B cell (primary cell): ENCODE measurements around the gene PTGES3. TPM values are rescaled to one million over a fixed set of nuclear protein-coding genes. Genes with fewer than 3 reads are reported as not detected.
A peak's percentile ranks its signal among the peaks of the same experiment; 100 is the strongest.

ENCODE experiments used
- ATAC-seq: fragments of 200-7000 bp; cut with Tn5 transposase; one replicate; pipeline ENCODE4 v1.10.0; 2021; ENCODE audit warnings: low read depth, mild to moderate bottlenecking, moderate number of reproducible peaks, moderate library complexity
- CTCF ChIA-PET: fragments of 350-600 bp; sonication (Branson Sonifier 250); formaldehyde crosslinking; loops from one replicate; lab custom pipeline; 2021; ENCODE audit warnings: antibody characterized with exemption, inconsistent platforms; lab: Charles Lee
- POLR2A ChIA-PET: fragments of 350-600 bp; sonication (Branson Sonifier 250); formaldehyde crosslinking; loops from one replicate; lab custom pipeline; 2021; ENCODE audit warnings: antibody characterized with exemption; lab: Charles Lee
- DNase-seq: peaks from one replicate; pipeline ENCODE4 v3.0.0; 2013
- H2AFZ ChIP-seq: 2 replicates; pipeline ENCODE4 v1.6.1; 2012; ENCODE audit warnings: mild to moderate bottlenecking, low read depth, low read length; ENCODE audit not compliant: insufficient read depth, poor library complexity, severe bottlenecking
- H3K27ac ChIP-seq, 2 donors: 1 replicate in 1 of 2; 2 replicates in 1 of 2; pipeline ENCODE4 v1.5.1; 2012 to 2013; ENCODE audit warnings: low read length in 2 of 2, mild to moderate bottlenecking in 2 of 2, moderate library complexity in 1 of 2
- H3K27me3 ChIP-seq, 4 experiments: fragments of 200-600 bp in 1 of 4; sonication (generic) in 1 of 4; replicated peaks in 1 of 4; 1 replicate in 2 of 4; 2 replicates in 2 of 4; pipeline versions ENCODE4 v1.6.1 to v1.7.0; 2013 to 2016; ENCODE audit warnings: low read length in 3 of 4, mild to moderate bottlenecking in 2 of 4, mixed read lengths in 1 of 4, moderate library complexity in 1 of 4; ENCODE audit not compliant: insufficient read depth in 4 of 4, control insufficient read depth in 3 of 4; ENCODE audit errors: control extremely low read depth in 1 of 4
- H3K36me3 ChIP-seq, 2 experiments: replicated peaks in 1 of 2; 1 replicate in 1 of 2; 2 replicates in 1 of 2; pipeline versions ENCODE4 v1.6.1 to v1.7.1; 2013; ENCODE audit warnings: low read length in 1 of 2; ENCODE audit not compliant: insufficient read depth in 2 of 2, control insufficient read depth in 1 of 2; ENCODE audit errors: control extremely low read depth in 1 of 2, extremely low read depth in 1 of 2
- H3K4me1 ChIP-seq, 2 donors: fragments of 200-600 bp in 1 of 2; sonication (generic) in 1 of 2; 1 replicate in 1 of 2; 2 replicates in 1 of 2; pipeline versions ENCODE4 v1.5.1 to v1.6.1; 2013 to 2017; ENCODE audit warnings: low read length in 2 of 2; ENCODE audit not compliant: control insufficient read depth in 2 of 2, insufficient read depth in 2 of 2
- H3K4me2 ChIP-seq: replicated peaks from 2 replicates; pipeline ENCODE3; 2012; ENCODE audit warnings: mild to moderate bottlenecking, low read depth, low read length; ENCODE audit not compliant: poor library complexity, severe bottlenecking
- H3K4me3 ChIP-seq, 5 experiments: fragments of 200-600 bp in 1 of 5; sonication (generic) in 1 of 5; 1 replicate in 3 of 5; 2 replicates in 2 of 5; pipeline versions ENCODE4 v1.5.1 to v1.7.0; 2011 to 2016; ENCODE audit warnings: low read length in 4 of 5, mild to moderate bottlenecking in 4 of 5, low read depth in 2 of 5, control low read depth in 1 of 5, moderate library complexity in 1 of 5; ENCODE audit not compliant: insufficient read depth in 1 of 5; ENCODE audit errors: control extremely low read depth in 1 of 5, extremely low read depth in 1 of 5
- H3K79me2 ChIP-seq: fragments of 200-600 bp; sonication (generic); one replicate; pipeline ENCODE4 v1.6.0; 2016; ENCODE audit warnings: low read length; ENCODE audit not compliant: control insufficient read depth, insufficient read depth
- H3K9ac ChIP-seq: fragments of 200-600 bp; sonication (generic); 2 replicates; pipeline ENCODE4 v1.6.1; 2017; ENCODE audit warnings: mild to moderate bottlenecking, low read length, moderate library complexity
- H3K9me3 ChIP-seq, 3 donors: one replicate each; pipeline versions ENCODE4 v1.6.1 to v1.7.1; 2013; ENCODE audit warnings: low read length in 2 of 3; ENCODE audit not compliant: control insufficient read depth in 2 of 3, insufficient read depth in 1 of 3; ENCODE audit errors: control extremely low read depth in 1 of 3
- H4K20me1 ChIP-seq: 2 replicates; pipeline ENCODE4 v1.6.0; 2012; ENCODE audit warnings: mild to moderate bottlenecking, low read length; ENCODE audit not compliant: insufficient read depth, control insufficient read depth, poor library complexity, severe bottlenecking
- H3K27ac Mint-ChIP-seq: one replicate; pipeline ENCODE4 v1.8.0; 2021; ENCODE audit warnings: mixed read lengths
- H3K27me3 Mint-ChIP-seq: one replicate; pipeline ENCODE4 v1.8.0; 2021; ENCODE audit warnings: mixed read lengths
- H3K4me1 Mint-ChIP-seq: one replicate; pipeline ENCODE4 v1.8.0; 2021; ENCODE audit warnings: mixed read lengths
- H3K4me3 Mint-ChIP-seq: one replicate; pipeline ENCODE4 v1.8.0; 2021; ENCODE audit warnings: mixed read lengths
- H3K9me3 Mint-ChIP-seq: one replicate; pipeline ENCODE4 v1.8.0; 2022; ENCODE audit warnings: mixed read lengths; ENCODE audit not compliant: insufficient read depth
- CTCF ChIP-seq: fragments of 200-600 bp; IDR thresholded peaks from one replicate; pipeline ENCODE4 v1.8.0; 2022; ENCODE audit warnings: antibody characterized with exemption, mild to moderate bottlenecking
- EZH2 ChIP-seq: IDR thresholded peaks from 2 replicates; pipeline ENCODE4 v1.6.1; 2012; ENCODE audit warnings: borderline replicate concordance, low read depth, mild to moderate bottlenecking, moderate library complexity, low read length; ENCODE audit not compliant: insufficient read depth, poor library complexity, severe bottlenecking
- WGBS: methylation state at CpG from one replicate; pipeline ENCODE4 v1.1.5; 2013; ENCODE audit warnings: missing lambda C conversion rate; ENCODE audit not compliant: insufficient coverage; 5-methylcytosine and 5-hydroxymethylcytosine counted together
- intact Hi-C: fragments of 100-400 bp; cut with micrococcal nuclease; formaldehyde crosslinking; loops from one replicate; pipeline ENCODE4 v1.10.0; 2022
- polyA minus RNA-seq: library from RNA; depleted of rRNA, polyadenylated mRNA; stranded (reverse); fragments of >200 nt; gene quantifications from 2 replicates; pipeline ENCODE4 v1.2.3, GENCODE V29; 2012
- polyA plus RNA-seq: library from polyadenylated mRNA; depleted of rRNA; stranded (reverse); fragments of >200 nt; gene quantifications from 2 replicates; pipeline ENCODE4 v1.2.3, GENCODE V29; 2012
- total RNA-seq, 2 donors: library from RNA; stranded (reverse); fragments of 120-200 nt in 1 of 2; gene quantifications; 1 replicate in 1 of 2; 2 replicates in 1 of 2; pipeline versions ENCODE4 v1.2.3 to v1.2.4, GENCODE V29; 2013 to 2022

PTGES3 gene
- total RNA-seq, result 121 and 124 TPM in 2 replicates
- 75.0 TPM for total RNA-seq (2013)
- polyA plus RNA-seq, result 35.3 and 46.7 TPM in 2 replicates
- polyA minus RNA-seq, result 36.0 and 51.9 TPM in 2 replicates

GRCh38 chr12:56688129-56688845, at the start of gene PTGES3:
TSS of gene PTGES3 (minus strand) at chr12:56688284. CDS start at chr12:56687999, 285 bp downstream.
- DNase-seq, result peak; percentile 99
- Histone ChIP-seq H3K79me2 (peaks cover 51% of the 10 kb centered on the region), H3K36me3 (peaks cover 0 to 3% of the 10 kb centered on the region in 2 experiments), H3K4me2 (peak within 1 kb of the TSS; percentile 80), H3K9ac (peak within 1 kb of the TSS; percentile 92), H3K4me3 (peak within 1 kb of the TSS; percentile 72 to 99 (median 92)), H4K20me1 (peaks cover 21% of the 10 kb centered on the region), H3K4me1 (peaks cover 29 to 44% of the 10 kb centered on the region in 2 donors), H3K27ac (peak within 1 kb of the TSS; percentile 95), H2AFZ (peak within 1 kb of the TSS; percentile 85), H3K9me3 (no peaks in the 10 kb centered on the region), H3K27me3 (no peaks in the 10 kb centered on the region)
- ATAC-seq, result peak; percentile 80
- Mint-ChIP-seq H3K27me3 (no peaks in the 10 kb centered on the region), H3K4me3 (peak within 1 kb of the TSS; percentile 97), H3K27ac (peak within 1 kb of the TSS; percentile 98), H3K4me1 (peaks cover 35% of the 10 kb centered on the region), H3K9me3 (no peaks in the 10 kb centered on the region)
- intact Hi-C loops, result loop anchor here (1.0 to 5.0 kb wide), 11 partner anchors 37 to 833 kb away; partner anchors contain the start of genes BAZ2A, DDIT3, GLS2 and NACA
- ChIA-PET CTCF (interaction anchor here (1.0 to 3.6 kb wide), 4 partner anchors 43 to 481 kb away, joined by 3 to 21 read pairs (median 4); partner anchors contain the start of gene ATP5F1B), POLR2A (interaction anchor here (0.6 to 4.0 kb wide), 16 partner anchors 9 to 552 kb away, joined by 3 to 25 read pairs (median 5); partner anchors contain the start of genes ATP5F1B, BAZ2A, NACA and NEMP1)
- WGBS, result under 1% methylated on average over 57 of the region's 64 CpGs
- TF ChIP-seq EZH2 (no peak), CTCF (no peak)
